Osteocyte (in vitro differentiated cells): ENCODE data around the gene C16orf96. TPM values are rescaled to one million over a fixed set of nuclear protein-coding genes. Genes with fewer than 3 reads are reported as not detected.
A peak's percentile ranks its signal among the peaks of the same experiment; 100 is the strongest.

Experiments
- DNase-seq: peaks from one replicate; pipeline ENCODE4 v3.0.0; 2021; ENCODE audit warnings: mixed read lengths; ENCODE audit not compliant: unreplicated experiment; ENCODE audit errors: extremely low spot score
- H3K27ac Mint-ChIP-seq: one replicate; pipeline ENCODE4 v1.8.0; 2021; ENCODE audit warnings: mild to moderate bottlenecking, mixed read lengths; ENCODE audit not compliant: unreplicated experiment
- H3K27me3 Mint-ChIP-seq: one replicate; pipeline ENCODE4 v1.8.0; 2021; ENCODE audit warnings: mixed read lengths; ENCODE audit not compliant: unreplicated experiment
- H3K36me3 Mint-ChIP-seq: one replicate; pipeline ENCODE4 v1.8.0; 2021; ENCODE audit warnings: mixed read lengths; ENCODE audit not compliant: unreplicated experiment
- H3K4me1 Mint-ChIP-seq: one replicate; pipeline ENCODE4 v1.8.0; 2021; ENCODE audit warnings: mixed read lengths; ENCODE audit not compliant: unreplicated experiment
- H3K4me3 Mint-ChIP-seq: one replicate; pipeline ENCODE4 v1.8.0; 2021; ENCODE audit warnings: mild to moderate bottlenecking, moderate library complexity, mixed read lengths; ENCODE audit not compliant: unreplicated experiment
- H3K9me3 Mint-ChIP-seq: one replicate; pipeline ENCODE4 v1.8.0; 2021; ENCODE audit warnings: mixed read lengths; ENCODE audit not compliant: unreplicated experiment
- CTCF ChIP-seq: fragments of 200-600 bp; sonication (generic); IDR thresholded peaks from 2 replicates; pipeline ENCODE4 v1.5.0; 2021; ENCODE audit warnings: antibody characterized with exemption, mild to moderate bottlenecking, moderate library complexity
- total RNA-seq: library from RNA; stranded (reverse); gene quantifications from 2 replicates; pipeline ENCODE4 v1.2.1, GENCODE V29; 2021

Gene C16orf96
- total RNA-seq, 1 donor from 2014 or later = 0.08 TPM

- H3K36me3 Mint-ChIP-seq = peaks cover 11% of the 10 kb centered on the region
These were observed 22.6 kb upstream of the C16orf96 start for GRCh38 chr16:4533490-4533889.

GRCh38 chr16:4534151-4534790 lies 21.9 kb upstream of the C16orf96 start:
- no peak for DNase-seq
- Mint-ChIP-seq H3K4me3 (no peak overlapping the region), H3K27me3 (no peaks in the 10 kb centered on the region), H3K4me1 (peaks cover 23% of the 10 kb centered on the region), H3K36me3 (peaks cover 11% of the 10 kb centered on the region), H3K9me3 (no peaks in the 10 kb centered on the region), H3K27ac (no peak overlapping the region)
- TF ChIP-seq CTCF = no peak

More at GRCh38 chr16:4533490-4533889, 22.6 kb upstream of the C16orf96 start:
- Mint-ChIP-seq H3K9me3 (no peaks in the 10 kb centered on the region), H3K4me3 (no peak overlapping the region), H3K27me3 (no peaks in the 10 kb centered on the region), H3K4me1 (peaks cover 21% of the 10 kb centered on the region), H3K27ac (no peak overlapping the region)
- TF ChIP-seq CTCF = no peak
- no peak for DNase-seq

- no peaks in the 10 kb centered on the region for H3K27me3 Mint-ChIP-seq
- DNase-seq = no peak
- peaks cover 19% of the 10 kb centered on the region for H3K4me1 Mint-ChIP-seq
- peaks cover 6% of the 10 kb centered on the region for H3K9me3 Mint-ChIP-seq
- no peak for TF ChIP-seq CTCF
- no peak overlapping the region for H3K27ac Mint-ChIP-seq
- peaks cover 15% of the 10 kb centered on the region for H3K36me3 Mint-ChIP-seq
- H3K4me3 Mint-ChIP-seq = no peak overlapping the region
These were observed 20.5 kb upstream of the C16orf96 start for GRCh38 chr16:4535627-4536108.

- no peak for TF ChIP-seq CTCF
- peak overlapping the region; percentile 73 for H3K4me3 Mint-ChIP-seq
- H3K36me3 Mint-ChIP-seq = peaks cover 15% of the 10 kb centered on the region
- peaks cover 19% of the 10 kb centered on the region for H3K4me1 Mint-ChIP-seq
- H3K27me3 Mint-ChIP-seq = no peaks in the 10 kb centered on the region
- no peak overlapping the region for H3K27ac Mint-ChIP-seq
- peaks cover 6% of the 10 kb centered on the region for H3K9me3 Mint-ChIP-seq
- DNase-seq = no peak
These were observed 19.6 kb upstream of the C16orf96 start for GRCh38 chr16:4536391-4537106.
